Testis (tissue), 3 donors: ENCODE results near the gene SELENOM. TPM values are rescaled to one million over a fixed set of nuclear protein-coding genes. Genes with fewer than 3 reads are reported as not detected.

Experiments used
- DNase-seq: peaks from one replicate; pipeline ENCODE4 v3.0.0-alpha.2; 2019
- H3K27ac ChIP-seq, 2 donors: fragments of 200-600 bp; sonication (generic); one replicate each; pipeline ENCODE4 v1.5.1; 2019
- H3K27me3 ChIP-seq: fragments of 200-600 bp; sonication (generic); one replicate; pipeline ENCODE4 v1.5.1; 2019
- H3K36me3 ChIP-seq: fragments of 200-600 bp; sonication (generic); one replicate; pipeline ENCODE4 v1.5.1; 2017; ENCODE audit warnings: low read depth; ENCODE audit errors: missing control alignments
- H3K4me1 ChIP-seq: fragments of 200-600 bp; sonication (generic); one replicate; pipeline ENCODE4 v1.5.1; 2019
- H3K4me3 ChIP-seq, 2 donors: fragments of 200-600 bp; sonication (generic); one replicate each; pipeline ENCODE4 v1.5.1; 2017 to 2019
- H3K9me3 ChIP-seq: fragments of 200-600 bp; sonication (generic); one replicate; pipeline ENCODE4 v1.5.1; 2017
- CTCF ChIP-seq, 3 experiments: fragments of 450-650 bp in 2 of 3; fragments of 200-600 bp in 1 of 3; sonication (generic) in 1 of 3; IDR thresholded peaks; one replicate each; pipeline ENCODE4 v1.5.1; 2016 to 2019; ENCODE audit warnings: antibody characterized with exemption in 3 of 3, mild to moderate bottlenecking in 2 of 3, moderate library complexity in 1 of 3
- POLR2A ChIP-seq: fragments of 450-650 bp; IDR thresholded peaks from one replicate; pipeline ENCODE4 v1.6.1; 2017; ENCODE audit warnings: antibody characterized with exemption, mild to moderate bottlenecking, moderate library complexity
- WGBS, 2 donors: methylation state at CpG; one replicate each; pipeline ENCODE4 v1.1.5; 2018; 5-methylcytosine and 5-hydroxymethylcytosine counted together
- intact Hi-C: fragments of 100-400 bp; cut with DNase I; formaldehyde crosslinking; loops from one replicate; pipeline ENCODE4 v1.15.1; 2023; ENCODE audit warnings: low total_unique reads
- polyA plus RNA-seq: library from polyadenylated mRNA; stranded (reverse); fragments of 350-450 nt; fragmentation: Illumina TruSeq; extraction: RNeasy Lipid Tissue Mini Kit (QIAGEN cat#74804); gene quantifications from one replicate; pipeline ENCODE4 v1.2.3, GENCODE V29; 2014; ENCODE audit warnings: low read depth, low replicate concordance; ENCODE audit not compliant: insufficient read depth
- total RNA-seq, 2 donors: library from RNA; depleted of rRNA; stranded (reverse); fragments of >200 nt; gene quantifications; one replicate each; pipeline ENCODE4 v1.2.3, GENCODE V29; 2016

The SELENOM gene
- total and polyA plus RNA-seq, 3 donors from 2014 or later = 77.4 to 102 (median 82.8) TPM

DNA sequence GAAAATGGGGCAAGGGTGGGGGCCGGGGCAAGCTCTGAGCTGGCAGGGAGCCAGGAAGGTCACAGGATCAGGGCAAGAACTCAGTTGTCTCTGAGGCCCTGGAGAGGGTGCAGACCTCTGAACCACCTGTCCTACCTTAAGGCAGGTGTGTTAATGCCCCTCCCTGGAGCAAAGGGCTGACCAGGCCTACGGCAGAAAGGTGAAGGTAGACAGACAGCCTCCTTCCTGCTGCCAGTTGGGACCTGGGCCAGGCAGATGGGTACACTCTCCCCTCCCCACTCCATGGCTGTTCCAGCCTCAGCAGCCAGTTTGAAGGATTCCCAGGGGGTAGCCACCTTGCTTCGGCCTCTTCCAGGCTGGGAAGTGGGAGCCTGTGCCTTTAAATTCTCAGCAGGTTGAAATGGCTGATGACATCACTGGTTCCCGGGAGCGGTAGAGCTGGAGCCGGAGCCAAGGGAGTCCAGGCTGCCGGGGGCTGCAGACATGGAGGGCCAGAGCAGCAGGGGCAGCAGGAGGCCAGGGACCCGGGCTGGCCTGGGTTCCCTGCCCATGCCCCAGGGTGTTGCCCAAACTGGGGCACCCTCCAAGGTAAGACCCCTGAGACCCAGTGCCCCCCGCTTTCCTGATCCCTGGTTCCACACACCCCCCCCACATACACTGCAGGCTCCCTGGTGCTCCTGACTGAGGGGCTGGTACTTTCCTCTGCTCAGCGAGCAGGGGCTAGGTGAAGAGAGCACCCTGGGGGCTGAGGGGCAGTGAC is 15.3 kb upstream of the SELENOM start, which contains the start of gene INPP5J:
Gene INPP5J, plus strand, starts transcription at position 435 of the 760 bp plus-strand sequence. Its CDS starts 49 bp downstream, at position 484.
- peak; percentile 62 for DNase-seq
- no peak within 1 kb of the TSS for H3K27ac ChIP-seq
- H3K36me3 ChIP-seq = no peaks in the 10 kb centered on the region
- WGBS, 2 donors = 23 to 30% methylated on average over 1 to 10 of the region's 10 CpGs
- no peaks in the 10 kb centered on the region for H3K27me3 ChIP-seq
- H3K4me3 ChIP-seq = peak within 1 kb of the TSS in 1 of 2 donors; percentile 21
- TF ChIP-seq POLR2A (no peak), CTCF (IDR thresholded peaks at IDR 0.05) (no peak)
- no peaks in the 10 kb centered on the region for H3K9me3 ChIP-seq
- intact Hi-C loops = no loop called here
- peaks cover 7% of the 10 kb centered on the region for H3K4me1 ChIP-seq

GRCh38 chr22:31122196-31122531 is 14.8 kb upstream of the SELENOM start:
- Histone ChIP-seq H3K9me3 (no peaks in the 10 kb centered on the region), H3K27ac (no peak overlapping the region), H3K4me1 (peaks cover 7% of the 10 kb centered on the region), H3K27me3 (no peaks in the 10 kb centered on the region), H3K4me3 (no peak overlapping the region), H3K36me3 (no peaks in the 10 kb centered on the region)
- intact Hi-C loops = no loop called here
- no peak for DNase-seq
- no peak for TF ChIP-seq POLR2A
- TF ChIP-seq CTCF (IDR thresholded peaks at IDR 0.05) = no peak
- 56 to 90% methylated on average over 2 of the region's 2 CpGs for WGBS, 2 donors

GRCh38 chr22:31121403-31121802 is 14.0 kb upstream of the SELENOM start:
- H3K4me3 ChIP-seq = no peak overlapping the region
- no peaks in the 10 kb centered on the region for H3K36me3 ChIP-seq
- no peaks in the 10 kb centered on the region for H3K9me3 ChIP-seq
- no peak overlapping the region for H3K27ac ChIP-seq
- intact Hi-C loops = no loop called here
- H3K27me3 ChIP-seq = no peaks in the 10 kb centered on the region
- no peak for DNase-seq
- peaks cover 7% of the 10 kb centered on the region for H3K4me1 ChIP-seq
- 93 to 98% methylated on average over 4 of the region's 4 CpGs for WGBS, 2 donors
- TF ChIP-seq CTCF (IDR thresholded peaks at IDR 0.05) = no peak

- H3K27ac ChIP-seq = no peak overlapping the region
- no peak for DNase-seq
- H3K4me3 ChIP-seq = no peak overlapping the region
- TF ChIP-seq CTCF (IDR thresholded peaks at IDR 0.05) = no peak
- no peak for TF ChIP-seq POLR2A
- H3K36me3 ChIP-seq = no peaks in the 10 kb centered on the region
- no peaks in the 10 kb centered on the region for H3K9me3 ChIP-seq
- intact Hi-C loops = no loop called here
- no peaks in the 10 kb centered on the region for H3K27me3 ChIP-seq
- 80 to 100% methylated on average over 1 of the region's 1 CpG for WGBS, 2 donors
- peaks cover 7% of the 10 kb centered on the region for H3K4me1 ChIP-seq
These were observed 13.3 kb upstream of the SELENOM start for GRCh38 chr22:31120642-31121041.

GRCh38 chr22:31120230-31120629 is 12.9 kb upstream of the SELENOM start:
- H3K4me3 ChIP-seq = no peak overlapping the region
- WGBS, 2 donors = 75 to 86% methylated on average over 1 to 5 of the region's 5 CpGs
- intact Hi-C loops = no loop called here
- H3K36me3 ChIP-seq = no peaks in the 10 kb centered on the region
- no peak for DNase-seq
- no peaks in the 10 kb centered on the region for H3K9me3 ChIP-seq
- peaks cover 7% of the 10 kb centered on the region for H3K4me1 ChIP-seq
- TF ChIP-seq CTCF (IDR thresholded peaks at IDR 0.05) (no peak), POLR2A (no peak)
- H3K27ac ChIP-seq = no peak overlapping the region
- H3K27me3 ChIP-seq = no peaks in the 10 kb centered on the region
